Stimulated activated naive B cell treated with anti-CD40 and anti-IgM and Interleukin-4, amounts not matched to agents 10 μg/mL and 1 μg/mL and 100 μg/mL, for 72 hours (primary cell): ENCODE measurements around the gene TTL.
"Not testable (repeated sequence)": the region's sequence is repeated elsewhere in the genome, so short reads cannot be mapped to it uniquely, and the experiment has no call there.

Source experiments
- ATAC-seq, 2 donors: fragments of 150-1000 bp; cut with Tn5 transposase; replicated peaks; 2 replicates each; pipeline ENCODE4 v1.10.0; 2021; ENCODE audit warnings: moderate library complexity in 1 of 2
- DNase-seq: peaks from one replicate; pipeline ENCODE4 v3.0.0; 2021
- H3K27ac Mint-ChIP-seq: one replicate; pipeline ENCODE4 v1.8.0; 2022; ENCODE audit warnings: mild to moderate bottlenecking, mixed read lengths
- H3K27me3 Mint-ChIP-seq, 2 donors: one replicate each; pipeline ENCODE4 v1.8.0; 2022; ENCODE audit warnings: mixed read lengths in 2 of 2
- H3K36me3 Mint-ChIP-seq, 2 donors: one replicate each; pipeline ENCODE4 v1.8.0; 2022; ENCODE audit warnings: mixed read lengths in 2 of 2, mild to moderate bottlenecking in 1 of 2
- H3K4me1 Mint-ChIP-seq, 2 donors: one replicate each; pipeline ENCODE4 v1.8.0; 2022; ENCODE audit warnings: mixed read lengths in 2 of 2, mild to moderate bottlenecking in 1 of 2
- H3K4me3 Mint-ChIP-seq, 2 donors: one replicate each; pipeline ENCODE4 v1.8.0; 2022; ENCODE audit warnings: mild to moderate bottlenecking in 2 of 2, mixed read lengths in 2 of 2, moderate library complexity in 1 of 2
- H3K9me3 Mint-ChIP-seq, 2 donors: one replicate each; pipeline ENCODE4 v1.8.0; 2022; ENCODE audit warnings: mixed read lengths in 2 of 2, mild to moderate bottlenecking in 1 of 2

The TTL gene

GRCh38 chr2:112486895-112487294 is 4.9 kb downstream of the TTL start:
- no peak overlapping the region for H3K27ac Mint-ChIP-seq
- DNase-seq (no peak), ATAC-seq (no peak)
- H3K36me3 Mint-ChIP-seq: peaks cover 22 to 24% of the 10 kb centered on the region in 2 donors
- H3K9me3 Mint-ChIP-seq: no peaks in the 10 kb centered on the region
- H3K4me3 Mint-ChIP-seq: no peak overlapping the region
- H3K27me3 Mint-ChIP-seq: no peaks in the 10 kb centered on the region
- H3K4me1 Mint-ChIP-seq: peaks cover 26 to 35% of the 10 kb centered on the region in 2 donors

- ATAC-seq (no peak), DNase-seq (no peak)
- H3K27ac Mint-ChIP-seq: no peak overlapping the region
- no peaks in the 10 kb centered on the region for H3K9me3 Mint-ChIP-seq
- peaks cover 21 to 24% of the 10 kb centered on the region in 2 donors for H3K36me3 Mint-ChIP-seq
- no peaks in the 10 kb centered on the region for H3K27me3 Mint-ChIP-seq
- H3K4me3 Mint-ChIP-seq: no peak overlapping the region
- peaks cover 26 to 35% of the 10 kb centered on the region in 2 donors for H3K4me1 Mint-ChIP-seq
Measured at GRCh38 chr2:112487444-112487961, 5.5 kb downstream of the TTL start.

- ATAC-seq: no peak
- peaks cover 20 to 22% of the 10 kb centered on the region in 2 donors for H3K36me3 Mint-ChIP-seq
- peaks cover 21 to 30% of the 10 kb centered on the region in 2 donors for H3K4me1 Mint-ChIP-seq
- H3K27ac Mint-ChIP-seq: no peak overlapping the region
- no peak overlapping the region for H3K4me3 Mint-ChIP-seq
- H3K9me3 Mint-ChIP-seq: no peaks in the 10 kb centered on the region
- no peaks in the 10 kb centered on the region for H3K27me3 Mint-ChIP-seq
- DNase-seq: no peak
Measured at GRCh38 chr2:112488201-112488600, 6.2 kb downstream of the TTL start.

- peaks cover 11 to 14% of the 10 kb centered on the region in 2 donors for H3K36me3 Mint-ChIP-seq
Measured at GRCh38 chr2:112491946-112492345, 10.0 kb downstream of the TTL start.

GRCh38 chr2:112493048-112493447 is 11.1 kb downstream of the TTL start:
- H3K4me3 Mint-ChIP-seq: no peak overlapping the region
- peaks cover 0 to 4% of the 10 kb centered on the region in 2 donors for H3K4me1 Mint-ChIP-seq
- ATAC-seq (no peak), DNase-seq (no peak)
- H3K27ac Mint-ChIP-seq: no peak overlapping the region
- peaks cover 13 to 14% of the 10 kb centered on the region in 2 donors for H3K36me3 Mint-ChIP-seq
- no peaks in the 10 kb centered on the region for H3K27me3 Mint-ChIP-seq
- H3K9me3 Mint-ChIP-seq: no peaks in the 10 kb centered on the region

More at GRCh38 chr2:112491946-112492345, 10.0 kb downstream of the TTL start:
- H3K9me3 Mint-ChIP-seq: no peaks in the 10 kb centered on the region
- H3K27me3 Mint-ChIP-seq: no peaks in the 10 kb centered on the region
- ATAC-seq (no peak), DNase-seq (no peak)
- no peak overlapping the region for H3K4me3 Mint-ChIP-seq
- peaks cover 0 to 5% of the 10 kb centered on the region in 2 donors for H3K4me1 Mint-ChIP-seq
- H3K27ac Mint-ChIP-seq: no peak overlapping the region

GRCh38 chr2:112493858-112494648 is 12.1 kb downstream of the TTL start:
- peaks cover 0 to 4% of the 10 kb centered on the region in 2 donors for H3K4me1 Mint-ChIP-seq
- no peak overlapping the region for H3K27ac Mint-ChIP-seq
- no peak for ATAC-seq
- H3K36me3 Mint-ChIP-seq: peaks cover 9 to 14% of the 10 kb centered on the region in 2 donors
- H3K27me3 Mint-ChIP-seq: no peaks in the 10 kb centered on the region
- no peak for DNase-seq
- no peak overlapping the region for H3K4me3 Mint-ChIP-seq
- no peaks in the 10 kb centered on the region for H3K9me3 Mint-ChIP-seq

- Mint-ChIP-seq H3K27me3 (no peaks in the 10 kb centered on the region), H3K36me3 (peaks cover 9 to 17% of the 10 kb centered on the region in 2 donors), H3K9me3 (no peaks in the 10 kb centered on the region), H3K27ac (no peak overlapping the region), H3K4me3 (no peak overlapping the region), H3K4me1 (peaks cover 0 to 4% of the 10 kb centered on the region in 2 donors)
- DNase-seq (no peak), ATAC-seq (no peak)
Measured at GRCh38 chr2:112494828-112495227, 12.9 kb downstream of the TTL start.

GRCh38 chr2:112495878-112496277 is 13.9 kb downstream of the TTL start:
- not testable (repeated sequence) for H3K4me1 Mint-ChIP-seq, ATAC-seq, H3K9me3 Mint-ChIP-seq, H3K27me3 Mint-ChIP-seq, H3K4me3 Mint-ChIP-seq, H3K27ac Mint-ChIP-seq, DNase-seq
- peaks cover 8 to 21% of the 10 kb centered on the region in 2 donors for H3K36me3 Mint-ChIP-seq

- DNase-seq: not testable (repeated sequence)
Measured at GRCh38 chr2:112500850-112501484, 19.0 kb downstream of the TTL start.

GRCh38 chr2:112509239-112509998 is 27.5 kb downstream of the TTL start:
- not testable (repeated sequence) for H3K4me1 Mint-ChIP-seq, H3K9me3 Mint-ChIP-seq, DNase-seq, H3K27ac Mint-ChIP-seq, ATAC-seq, H3K4me3 Mint-ChIP-seq, H3K27me3 Mint-ChIP-seq
- H3K36me3 Mint-ChIP-seq: peaks cover 19 to 26% of the 10 kb centered on the region in 2 donors

More at GRCh38 chr2:112500850-112501484, 19.0 kb downstream of the TTL start:
- not testable (repeated sequence) for H3K4me1 Mint-ChIP-seq, H3K27me3 Mint-ChIP-seq, H3K9me3 Mint-ChIP-seq, H3K4me3 Mint-ChIP-seq, H3K27ac Mint-ChIP-seq
- H3K36me3 Mint-ChIP-seq: peaks cover 10 to 30% of the 10 kb centered on the region in 2 donors
- ATAC-seq: peak; percentile 71 to 81

GRCh38 chr2:112516801-112517200 is 34.8 kb downstream of the TTL start:
- Mint-ChIP-seq H3K9me3 (peaks cover 3 to 5% of the 10 kb centered on the region in 2 donors), H3K4me3 (no peak overlapping the region), H3K4me1 (no peaks in the 10 kb centered on the region), H3K27me3 (no peaks in the 10 kb centered on the region), H3K27ac (no peak overlapping the region), H3K36me3 (peaks cover 41 to 61% of the 10 kb centered on the region in 2 donors)
- ATAC-seq (no peak), DNase-seq (no peak)

- peak overlapping the region; percentile 37 for H3K27ac Mint-ChIP-seq
- H3K4me3 Mint-ChIP-seq: no peak overlapping the region
- peaks cover 3 to 5% of the 10 kb centered on the region in 2 donors for H3K9me3 Mint-ChIP-seq
- ATAC-seq: no peak
- H3K36me3 Mint-ChIP-seq: peaks cover 58 to 73% of the 10 kb centered on the region in 2 donors
- H3K4me1 Mint-ChIP-seq: no peaks in the 10 kb centered on the region
- DNase-seq: no peak
- no peaks in the 10 kb centered on the region for H3K27me3 Mint-ChIP-seq
Measured at GRCh38 chr2:112518807-112519206, 36.9 kb downstream of the TTL start.

- H3K36me3 Mint-ChIP-seq: peaks cover 59 to 71% of the 10 kb centered on the region in 2 donors
- DNase-seq (no peak), ATAC-seq (no peak)
- H3K27me3 Mint-ChIP-seq: no peaks in the 10 kb centered on the region
- H3K4me1 Mint-ChIP-seq: no peaks in the 10 kb centered on the region
- H3K4me3 Mint-ChIP-seq: no peak overlapping the region
- no peak overlapping the region for H3K27ac Mint-ChIP-seq
- H3K9me3 Mint-ChIP-seq: peaks cover 2 to 4% of the 10 kb centered on the region in 2 donors
Measured at GRCh38 chr2:112519506-112519905, 37.5 kb downstream of the TTL start.

GRCh38 chr2:112520234-112520783 is 38.4 kb downstream of the TTL start:
- DNase-seq: no peak
- H3K27ac Mint-ChIP-seq: no peak overlapping the region
- H3K9me3 Mint-ChIP-seq: no peaks in the 10 kb centered on the region
- H3K27me3 Mint-ChIP-seq: no peaks in the 10 kb centered on the region
- no peak for ATAC-seq
- peaks cover 60 to 69% of the 10 kb centered on the region in 2 donors for H3K36me3 Mint-ChIP-seq
- H3K4me3 Mint-ChIP-seq: no peak overlapping the region
- no peaks in the 10 kb centered on the region for H3K4me1 Mint-ChIP-seq
